ENCODE data around the gene BNIP3.
A peak's percentile ranks its signal among the peaks of the same experiment; 100 is the strongest.
"Not testable (repeated sequence)": the region's sequence is repeated elsewhere in the genome, so short reads cannot be mapped to it uniquely, and the experiment has no call there.

BNIP3 gene

GRCh38 chr10:131993275-131993674, 11.6 kb upstream of the BNIP3 start:
- Mint-ChIP-seq H3K36me3 (no peaks in the 10 kb centered on the region), H3K27me3 (no peaks in the 10 kb centered on the region), H3K27ac (no peak overlapping the region), H3K4me1 (ENCODE audit: low read depth) (no peaks in the 10 kb centered on the region), H3K9me3 (ENCODE audit: low read depth) (no peaks in the 10 kb centered on the region), H3K4me3 (no peak overlapping the region)

DNA sequence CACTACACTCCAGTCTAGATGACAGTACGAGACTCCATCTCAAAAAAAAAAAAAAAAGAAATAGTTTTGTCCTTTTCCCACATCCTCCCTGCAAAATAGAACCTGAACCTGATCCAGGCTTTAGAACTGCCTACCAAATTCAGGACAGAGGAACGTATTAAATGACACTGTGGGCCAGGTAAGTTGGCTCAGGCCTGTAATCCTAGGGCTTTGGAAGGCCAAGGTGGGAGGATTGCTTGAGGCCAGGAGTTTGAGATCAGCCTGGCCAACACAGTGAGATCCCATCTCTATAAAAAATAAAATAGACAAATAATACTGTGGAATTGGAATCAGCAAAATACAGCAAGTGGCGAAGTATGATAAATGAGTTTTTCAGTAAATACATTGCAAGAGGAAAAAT, 10.0 kb upstream of the BNIP3 start:
- Mint-ChIP-seq H3K9me3 (ENCODE audit: low read depth) (no peaks in the 10 kb centered on the region), H3K36me3 (no peaks in the 10 kb centered on the region), H3K27ac (no peak overlapping the region), H3K27me3 (no peaks in the 10 kb centered on the region), H3K4me3 (no peak overlapping the region), H3K4me1 (ENCODE audit: low read depth) (no peaks in the 10 kb centered on the region)

DNA sequence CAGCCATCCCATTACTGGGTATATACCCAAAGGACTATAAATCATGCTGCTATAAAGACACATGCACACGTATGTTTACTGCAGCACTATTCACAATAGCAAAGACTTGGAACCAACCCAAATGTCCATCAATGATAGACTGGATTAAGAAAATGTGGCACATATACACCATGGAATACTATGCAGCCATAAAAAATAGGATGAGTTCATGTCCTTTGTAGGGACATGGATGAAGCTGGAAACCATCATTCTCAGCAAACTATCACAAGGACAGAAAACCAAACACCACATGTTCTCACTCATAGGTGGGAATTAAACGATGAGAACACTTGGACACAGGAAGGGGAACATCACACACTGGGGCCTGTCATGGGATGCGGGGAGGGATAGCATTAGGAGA, 6.1 kb upstream of the BNIP3 start:
- H3K27ac Mint-ChIP-seq; H3K4me1 Mint-ChIP-seq (ENCODE audit: low read depth); H3K4me3 Mint-ChIP-seq; H3K9me3 Mint-ChIP-seq (ENCODE audit: low read depth); H3K27me3 Mint-ChIP-seq; H3K36me3 Mint-ChIP-seq: not testable (repeated sequence)

- not testable (repeated sequence) for H3K4me3 Mint-ChIP-seq; H3K4me1 Mint-ChIP-seq (ENCODE audit: low read depth); H3K27me3 Mint-ChIP-seq; H3K36me3 Mint-ChIP-seq; H3K27ac Mint-ChIP-seq; H3K9me3 Mint-ChIP-seq (ENCODE audit: low read depth)
Observed at GRCh38 chr10:131987301-131987700, 5.6 kb upstream of the BNIP3 start.

- not testable (repeated sequence) for H3K9me3 Mint-ChIP-seq (ENCODE audit: low read depth); H3K4me3 Mint-ChIP-seq; H3K36me3 Mint-ChIP-seq; H3K4me1 Mint-ChIP-seq (ENCODE audit: low read depth); H3K27me3 Mint-ChIP-seq; H3K27ac Mint-ChIP-seq
Observed at GRCh38 chr10:131986851-131987250, 5.1 kb upstream of the BNIP3 start.

DNA sequence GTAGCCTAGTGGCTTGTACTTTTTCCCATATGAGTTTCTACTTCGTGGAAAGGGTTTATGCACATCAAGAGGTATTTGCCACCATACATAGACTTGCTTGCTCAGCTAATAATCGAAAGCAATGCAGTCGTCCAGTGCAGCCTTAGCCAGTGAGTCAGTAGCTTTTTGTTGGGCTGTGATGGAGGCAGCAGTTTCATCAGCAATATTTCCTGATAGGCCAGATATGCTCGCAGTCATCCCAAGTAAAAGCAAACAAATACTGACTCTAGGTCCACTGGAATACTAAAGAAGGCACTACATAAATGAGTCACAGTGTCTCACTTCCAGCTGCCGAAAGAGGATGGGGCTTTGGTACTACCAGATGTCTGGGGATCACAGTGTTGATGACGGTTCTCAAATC, 2.1 kb upstream of the BNIP3 start:
- H3K27ac Mint-ChIP-seq: no peak overlapping the region
- H3K4me1 Mint-ChIP-seq (ENCODE audit: low read depth): peaks cover 25% of the 10 kb centered on the region
- H3K9me3 Mint-ChIP-seq (ENCODE audit: low read depth): no peaks in the 10 kb centered on the region
- no peaks in the 10 kb centered on the region for H3K36me3 Mint-ChIP-seq
- H3K27me3 Mint-ChIP-seq: no peaks in the 10 kb centered on the region
- H3K4me3 Mint-ChIP-seq: peak overlapping the region; percentile 81

DNA sequence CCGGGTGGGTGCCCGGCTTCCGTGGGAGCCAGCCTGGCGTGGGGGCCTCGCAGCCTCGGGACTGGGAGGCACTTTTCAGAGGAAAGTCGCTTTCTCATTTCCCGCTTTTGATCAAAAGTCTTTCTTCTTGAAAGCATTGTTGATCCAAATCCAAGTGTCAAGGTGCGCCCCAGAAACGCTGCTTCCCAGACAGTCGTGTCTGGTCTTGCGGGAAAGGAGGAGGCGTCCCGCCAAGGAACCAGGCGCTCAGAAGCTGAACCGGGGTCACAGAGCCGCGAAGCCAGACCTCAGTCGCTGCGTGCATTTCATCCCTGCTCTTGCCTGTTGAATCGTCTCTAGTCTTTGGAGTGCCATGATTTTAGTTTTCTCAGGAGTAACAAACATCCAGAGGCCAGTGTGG, 1.1 kb upstream of the BNIP3 start:
- Mint-ChIP-seq H3K9me3 (ENCODE audit: low read depth) (no peaks in the 10 kb centered on the region), H3K27me3 (no peaks in the 10 kb centered on the region), H3K4me3 (peak overlapping the region; percentile 81), H3K27ac (peak overlapping the region; percentile 50), H3K4me1 (ENCODE audit: low read depth) (peaks cover 33% of the 10 kb centered on the region), H3K36me3 (no peaks in the 10 kb centered on the region)

GRCh38 chr10:131982185-131982756, 548 bp upstream of the BNIP3 start:
- Mint-ChIP-seq H3K9me3 (ENCODE audit: low read depth) (no peaks in the 10 kb centered on the region), H3K36me3 (no peaks in the 10 kb centered on the region), H3K4me3 (peak overlapping the region; percentile 71), H3K4me1 (ENCODE audit: low read depth) (peaks cover 38% of the 10 kb centered on the region), H3K27me3 (no peaks in the 10 kb centered on the region), H3K27ac (no peak overlapping the region)

GRCh38 chr10:131980761-131981428, 828 bp downstream of the BNIP3 start:
- peak overlapping the region; percentile 78 for H3K27ac Mint-ChIP-seq
- no peaks in the 10 kb centered on the region for H3K9me3 Mint-ChIP-seq (ENCODE audit: low read depth)
- H3K4me1 Mint-ChIP-seq (ENCODE audit: low read depth): peaks cover 51% of the 10 kb centered on the region
- peak overlapping the region; percentile 90 for H3K4me3 Mint-ChIP-seq
- H3K27me3 Mint-ChIP-seq: no peaks in the 10 kb centered on the region
- H3K36me3 Mint-ChIP-seq: no peaks in the 10 kb centered on the region

DNA sequence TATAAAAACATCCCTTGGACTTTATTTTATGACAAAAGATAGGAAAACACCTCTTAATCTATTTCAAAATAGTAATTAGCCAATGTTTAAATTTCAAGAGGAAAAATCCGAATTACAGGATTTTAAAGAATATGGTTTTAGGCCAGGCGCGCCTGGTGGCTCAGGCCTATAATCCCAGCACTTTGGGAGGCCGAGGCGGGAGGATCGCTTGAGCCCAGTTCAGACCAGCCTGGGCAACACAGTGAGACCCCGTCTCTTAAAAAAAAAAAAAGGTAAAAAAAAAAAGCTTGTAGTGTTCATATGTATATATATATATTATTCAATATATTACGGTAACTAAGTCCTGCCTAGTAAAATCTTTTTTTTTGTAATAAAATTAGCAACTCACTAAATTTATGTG, 1.4 kb downstream of the BNIP3 start:
- no peaks in the 10 kb centered on the region for H3K36me3 Mint-ChIP-seq

DNA sequence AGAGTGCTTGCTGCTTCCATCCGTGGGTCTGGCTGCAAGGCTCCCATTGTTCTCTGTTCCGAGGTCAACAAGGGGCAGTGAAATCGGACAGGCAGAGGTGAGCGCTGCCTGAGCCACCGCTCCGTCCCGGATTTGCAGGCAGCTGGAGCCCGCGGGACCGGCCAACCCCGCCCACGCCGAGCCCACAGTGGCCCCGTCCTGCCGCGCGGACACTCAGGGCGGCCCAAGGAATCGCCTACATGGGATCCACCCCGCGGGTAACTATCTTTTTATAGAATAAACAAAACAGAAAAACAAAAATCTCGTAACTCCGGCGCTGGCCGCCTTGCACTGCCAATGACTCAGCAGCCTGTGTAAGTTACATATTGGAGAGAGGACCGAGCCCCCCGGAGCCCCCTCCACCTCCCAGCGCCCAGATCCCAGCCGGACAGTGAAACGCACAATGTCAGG, 1.9 kb downstream of the BNIP3 start:
- Mint-ChIP-seq H3K36me3 (no peaks in the 10 kb centered on the region), H3K4me3 (peak overlapping the region; percentile 83), H3K27me3 (no peaks in the 10 kb centered on the region), H3K4me1 (ENCODE audit: low read depth) (peaks cover 61% of the 10 kb centered on the region), H3K9me3 (ENCODE audit: low read depth) (no peaks in the 10 kb centered on the region), H3K27ac (peak overlapping the region; percentile 85)

More for the DNA sequence above, 1.4 kb downstream of the BNIP3 start:
- Mint-ChIP-seq H3K27me3 (no peaks in the 10 kb centered on the region), H3K27ac (peak overlapping the region; percentile 84), H3K4me1 (ENCODE audit: low read depth) (peaks cover 57% of the 10 kb centered on the region), H3K4me3 (peak overlapping the region; percentile 90), H3K9me3 (ENCODE audit: low read depth) (no peaks in the 10 kb centered on the region)

- H3K9me3 Mint-ChIP-seq (ENCODE audit: low read depth): no peaks in the 10 kb centered on the region
- peak overlapping the region; percentile 83 for H3K4me3 Mint-ChIP-seq
- no peaks in the 10 kb centered on the region for H3K36me3 Mint-ChIP-seq
- no peaks in the 10 kb centered on the region for H3K27me3 Mint-ChIP-seq
- peaks cover 66% of the 10 kb centered on the region for H3K4me1 Mint-ChIP-seq (ENCODE audit: low read depth)
- H3K27ac Mint-ChIP-seq: peak overlapping the region; percentile 85
Observed at GRCh38 chr10:131979336-131979735, 2.4 kb downstream of the BNIP3 start.

DNA sequence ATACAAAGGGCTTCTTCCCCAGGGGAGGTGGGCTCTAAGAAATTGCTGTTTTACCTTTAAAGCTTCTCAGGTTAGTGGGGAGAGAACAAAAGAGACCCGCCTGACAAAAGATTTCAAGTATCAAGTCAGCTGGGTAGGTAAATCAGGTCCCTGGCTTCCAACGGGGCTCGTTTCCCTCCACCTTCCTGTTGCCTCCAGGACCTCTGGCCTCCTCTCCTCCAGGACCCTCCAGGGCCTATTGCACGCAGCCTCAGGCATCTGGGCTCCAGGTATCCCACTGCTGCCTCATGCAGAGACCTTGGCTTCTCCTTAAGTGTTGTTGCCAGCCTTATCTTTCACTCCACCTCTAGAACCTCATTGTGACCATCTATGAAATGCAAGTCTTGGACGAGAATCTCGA, 2.9 kb downstream of the BNIP3 start:
- Mint-ChIP-seq H3K27me3 (no peaks in the 10 kb centered on the region), H3K27ac (peak overlapping the region; percentile 85), H3K4me3 (peak overlapping the region; percentile 83), H3K4me1 (ENCODE audit: low read depth) (peaks cover 71% of the 10 kb centered on the region), H3K36me3 (no peaks in the 10 kb centered on the region), H3K9me3 (ENCODE audit: low read depth) (no peaks in the 10 kb centered on the region)

DNA sequence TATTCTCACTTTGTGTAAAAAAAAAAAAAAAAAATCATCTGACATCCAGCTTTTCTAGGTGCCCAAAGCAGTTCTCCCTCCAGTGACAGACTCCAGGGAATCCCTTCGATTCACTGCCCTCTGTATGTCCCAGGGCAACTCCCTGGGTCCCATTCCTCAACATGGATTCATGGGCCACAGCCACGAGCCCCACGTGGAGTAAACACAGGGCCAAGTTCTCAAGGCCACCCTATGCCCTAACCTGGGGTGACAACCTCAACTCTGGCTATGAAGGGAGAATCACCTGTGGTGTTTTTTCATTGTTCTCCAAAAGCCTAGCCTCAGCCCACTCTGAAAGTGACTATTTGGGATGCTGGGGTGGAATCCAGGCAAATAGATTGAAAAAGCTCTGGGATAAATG, 3.4 kb downstream of the BNIP3 start:
- Mint-ChIP-seq H3K27ac (peak overlapping the region; percentile 81), H3K4me3 (peak overlapping the region; percentile 47), H3K4me1 (ENCODE audit: low read depth) (peaks cover 74% of the 10 kb centered on the region), H3K9me3 (ENCODE audit: low read depth) (no peaks in the 10 kb centered on the region), H3K36me3 (no peaks in the 10 kb centered on the region), H3K27me3 (no peaks in the 10 kb centered on the region)

DNA sequence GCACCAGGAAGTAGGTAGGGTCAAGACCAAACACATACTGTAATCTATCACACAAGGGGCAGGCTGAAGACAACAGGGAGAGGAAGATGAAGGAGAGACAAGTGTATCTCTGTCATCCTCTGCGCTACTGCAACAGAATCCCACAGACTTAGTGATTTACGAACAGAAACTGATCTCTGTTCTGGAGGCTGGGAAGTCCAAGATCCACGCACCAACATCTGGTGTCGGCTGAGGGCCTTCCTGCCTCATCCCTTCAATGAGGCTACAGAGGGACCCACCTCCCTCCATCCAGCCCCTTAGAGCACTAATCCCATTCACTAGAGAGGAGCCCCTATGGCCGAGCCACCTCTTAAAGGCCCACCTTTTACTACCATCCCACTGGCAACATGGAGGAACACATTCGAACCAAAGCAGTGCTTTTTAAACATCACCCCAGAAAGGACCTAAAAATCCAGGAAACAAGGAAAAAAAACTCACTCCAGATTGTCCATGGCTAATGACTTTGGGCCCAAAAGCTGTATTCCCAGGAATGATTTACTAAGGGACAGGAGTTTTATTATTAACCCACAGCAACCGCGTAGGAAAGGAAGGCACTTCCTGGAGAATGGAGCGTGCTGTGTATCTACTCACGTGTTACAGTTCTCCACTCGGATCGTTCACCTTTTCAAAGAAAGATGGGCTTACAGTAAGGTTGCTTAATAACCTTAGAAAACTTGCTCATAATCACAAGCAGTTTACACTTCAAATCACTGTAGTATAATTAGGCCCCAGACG, 4.2 kb downstream of the BNIP3 start:
- Mint-ChIP-seq H3K27ac (peak overlapping the region; percentile 81), H3K9me3 (ENCODE audit: low read depth) (no peaks in the 10 kb centered on the region), H3K27me3 (no peaks in the 10 kb centered on the region), H3K4me1 (ENCODE audit: low read depth) (peaks cover 81% of the 10 kb centered on the region), H3K4me3 (peak overlapping the region; percentile 47), H3K36me3 (no peaks in the 10 kb centered on the region)

All from activated naive CD8-positive, alpha-beta T cell (primary cell).